Keratinocyte (primary cell): ENCODE results near the gene PIP4K2B. TPM values are rescaled to one million over a fixed set of nuclear protein-coding genes. Genes with fewer than 3 reads are reported as not detected.

Experiments used
- DNase-seq: peaks from one replicate; pipeline ENCODE4 v3.0.0-alpha.2; 2011; ENCODE audit warnings: low read depth, missing footprints, low spot score
- FAIRE-seq: peaks from 2 replicates; lab custom pipeline; 2011; peaks lifted over from hg19 to GRCh38; lab: Jason Lieb, UNC
- H2AFZ ChIP-seq: 2 replicates; pipeline ENCODE4 v1.6.0; 2012; ENCODE audit warnings: low read length, control low read depth, inconsistent platforms; ENCODE audit not compliant: control insufficient read depth
- H3K27ac ChIP-seq: 2 replicates; pipeline ENCODE4 v1.5.1; 2011; ENCODE audit warnings: low read length; ENCODE audit not compliant: control insufficient read depth, insufficient read depth
- H3K27me3 ChIP-seq: 3 replicates; pipeline ENCODE4 v1.6.0; 2011; ENCODE audit warnings: low read length; ENCODE audit not compliant: control insufficient read depth, insufficient read depth; ENCODE audit errors: extremely low read depth
- H3K36me3 ChIP-seq, 2 experiments: 2 replicates in 1 of 2; 3 replicates in 1 of 2; pipeline ENCODE4 v1.5.1; 2011; ENCODE audit warnings: low read length in 2 of 2, mild to moderate bottlenecking in 1 of 2; ENCODE audit not compliant: control insufficient read depth in 2 of 2, insufficient read depth in 2 of 2; ENCODE audit errors: extremely low read depth in 1 of 2
- H3K4me1 ChIP-seq: 3 replicates; pipeline ENCODE4 v1.5.1; 2011; ENCODE audit warnings: low read length; ENCODE audit not compliant: control insufficient read depth, insufficient read depth; ENCODE audit errors: extremely low read depth
- H3K4me2 ChIP-seq: 3 replicates; pipeline ENCODE4 v1.6.0; 2011; ENCODE audit warnings: low read depth, low read length; ENCODE audit not compliant: control insufficient read depth, insufficient read depth; ENCODE audit errors: extremely low read depth
- H3K4me3 ChIP-seq, 3 experiments: fragments of 200-600 bp in 1 of 3; sonication (generic) in 1 of 3; 2 replicates in 2 of 3; 3 replicates in 1 of 3; pipeline ENCODE4 v1.5.1; 2011 to 2016; ENCODE audit warnings: low read length in 3 of 3, mild to moderate bottlenecking in 3 of 3, control low read depth in 2 of 3, inconsistent platforms in 1 of 3, low read depth in 1 of 3, mixed read lengths in 1 of 3, mixed run types in 1 of 3, moderate library complexity in 1 of 3; ENCODE audit not compliant: control insufficient read depth in 2 of 3, insufficient read depth in 2 of 3; ENCODE audit errors: extremely low read depth in 1 of 3
- H3K79me2 ChIP-seq: 2 replicates; pipeline ENCODE4 v1.6.0; 2012; ENCODE audit warnings: low read length; ENCODE audit not compliant: control insufficient read depth, insufficient read depth
- H3K9ac ChIP-seq: 3 replicates; pipeline ENCODE4 v1.6.0; 2011; ENCODE audit warnings: low read length; ENCODE audit not compliant: control insufficient read depth, insufficient read depth; ENCODE audit errors: extremely low read depth
- H3K9me1 ChIP-seq: 3 replicates; pipeline ENCODE4 v1.6.0; 2011; ENCODE audit warnings: low read length; ENCODE audit not compliant: control insufficient read depth, insufficient read depth; ENCODE audit errors: extremely low read depth
- H3K9me3 ChIP-seq: 2 replicates; pipeline ENCODE4 v1.5.1; 2012; ENCODE audit warnings: low read depth, low read length; ENCODE audit not compliant: control insufficient read depth
- H4K20me1 ChIP-seq: 3 replicates; pipeline ENCODE4 v1.6.0; 2011; ENCODE audit warnings: low read length; ENCODE audit not compliant: control insufficient read depth, insufficient read depth; ENCODE audit errors: extremely low read depth
- EZH2 ChIP-seq: IDR thresholded peaks from one replicate; pipeline ENCODE4 v1.6.1; 2012; ENCODE audit warnings: inconsistent platforms, mild to moderate bottlenecking, low read length, moderate library complexity
- dilution Hi-C: fragments of 300-500 bp; cut with MboI; formaldehyde crosslinking; loops from one replicate; pipeline ENCODE4 v1.7.0; 2020; ENCODE audit warnings: low sequenced_read_pairs; ENCODE audit not compliant: extremely low pct_ligation_motif_present
- polyA plus RNA-seq, 5 experiments: library from polyadenylated mRNA; depleted of rRNA in 3 of 5; stranded (reverse) in 3 of 5; stranded (forward) in 1 of 5; unstranded in 1 of 5; fragments of >200 nt; gene quantifications; 1 replicate in 1 of 5; 2 replicates in 3 of 5; 3 replicates in 1 of 5; pipeline versions ENCODE4 v1.2.1 to v1.2.3, GENCODE V29; 2011 to 2012; ENCODE audit warnings: missing spikeins in 2 of 5, low read depth in 1 of 5, low replicate concordance in 1 of 5
- TF ChIP-seq, protein P1 (sequence below), 3 experiments: IDR thresholded peaks in 1 of 3; conservative IDR thresholded peaks in 1 of 3; optimal IDR thresholded peaks in 1 of 3; 2 replicates in 2 of 3; 3 replicates in 1 of 3; pipeline versions ENCODE3 to v1.5.1; 2011; ENCODE audit warnings: low read length in 3 of 3, mild to moderate bottlenecking in 3 of 3, moderate library complexity in 2 of 3, control low read depth in 1 of 3, inconsistent platforms in 1 of 3; ENCODE audit not compliant: insufficient read depth in 2 of 3; ENCODE audit errors: extremely low read depth in 1 of 3

PIP4K2B gene
- polyA plus RNA-seq, 1 donor (not counting 4 experiments of a cell fraction or from before 2014, with no cell fraction given) = 26.4 TPM

DNA sequence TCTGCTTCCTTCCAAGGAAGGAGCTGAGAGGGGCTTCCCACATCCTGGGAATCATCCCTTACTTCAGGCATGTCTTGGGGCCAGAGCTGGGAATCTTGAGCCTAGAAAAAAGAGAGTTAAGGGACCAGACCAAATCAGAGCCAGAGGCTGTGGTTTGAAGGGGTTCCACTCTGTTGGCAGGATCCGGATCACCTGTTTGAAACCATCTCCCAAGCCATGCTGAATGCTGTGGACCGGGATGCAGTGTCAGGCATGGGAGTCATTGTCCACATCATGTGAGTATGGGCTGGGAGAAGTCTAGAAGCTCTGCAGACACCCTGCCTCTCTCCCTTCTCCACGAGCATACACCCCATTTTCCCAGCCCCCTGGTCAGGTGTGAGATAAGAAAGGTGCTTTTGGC is 37.1 kb downstream of the PIP4K2B start:
- H3K79me2 ChIP-seq = no peaks in the 10 kb centered on the region
- DNase-seq = no peak
- no peaks in the 10 kb centered on the region for H3K9me3 ChIP-seq
- H2AFZ ChIP-seq = no peak overlapping the region
- H3K36me3 ChIP-seq = peaks cover 29 to 35% of the 10 kb centered on the region in 2 experiments
- H3K4me2 ChIP-seq = no peak overlapping the region
- H3K4me1 ChIP-seq = no peaks in the 10 kb centered on the region
- no peaks in the 10 kb centered on the region for H3K9me1 ChIP-seq
- TF ChIP-seq, protein P1, sequence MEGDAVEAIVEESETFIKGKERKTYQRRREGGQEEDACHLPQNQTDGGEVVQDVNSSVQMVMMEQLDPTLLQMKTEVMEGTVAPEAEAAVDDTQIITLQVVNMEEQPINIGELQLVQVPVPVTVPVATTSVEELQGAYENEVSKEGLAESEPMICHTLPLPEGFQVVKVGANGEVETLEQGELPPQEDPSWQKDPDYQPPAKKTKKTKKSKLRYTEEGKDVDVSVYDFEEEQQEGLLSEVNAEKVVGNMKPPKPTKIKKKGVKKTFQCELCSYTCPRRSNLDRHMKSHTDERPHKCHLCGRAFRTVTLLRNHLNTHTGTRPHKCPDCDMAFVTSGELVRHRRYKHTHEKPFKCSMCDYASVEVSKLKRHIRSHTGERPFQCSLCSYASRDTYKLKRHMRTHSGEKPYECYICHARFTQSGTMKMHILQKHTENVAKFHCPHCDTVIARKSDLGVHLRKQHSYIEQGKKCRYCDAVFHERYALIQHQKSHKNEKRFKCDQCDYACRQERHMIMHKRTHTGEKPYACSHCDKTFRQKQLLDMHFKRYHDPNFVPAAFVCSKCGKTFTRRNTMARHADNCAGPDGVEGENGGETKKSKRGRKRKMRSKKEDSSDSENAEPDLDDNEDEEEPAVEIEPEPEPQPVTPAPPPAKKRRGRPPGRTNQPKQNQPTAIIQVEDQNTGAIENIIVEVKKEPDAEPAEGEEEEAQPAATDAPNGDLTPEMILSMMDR (optimal IDR thresholded peaks at IDR 0.05 in 1 of 3, IDR thresholded peaks at IDR 0.05 in 1 of 3, conservative IDR thresholded peaks at IDR 0.05 in 1 of 3; ENCODE audit: extremely low read depth in 1 of 3, insufficient read depth in 2 of 3, low read length in 3 of 3) = no peak
- no peak for TF ChIP-seq EZH2
- dilution Hi-C loops = no loop called here
- no peaks in the 10 kb centered on the region for H3K27me3 ChIP-seq
- H3K4me3 ChIP-seq = no peak overlapping the region
- H3K9ac ChIP-seq = no peak overlapping the region
- no peak overlapping the region for H3K27ac ChIP-seq
- FAIRE-seq = no peak
- no peaks in the 10 kb centered on the region for H4K20me1 ChIP-seq

DNA sequence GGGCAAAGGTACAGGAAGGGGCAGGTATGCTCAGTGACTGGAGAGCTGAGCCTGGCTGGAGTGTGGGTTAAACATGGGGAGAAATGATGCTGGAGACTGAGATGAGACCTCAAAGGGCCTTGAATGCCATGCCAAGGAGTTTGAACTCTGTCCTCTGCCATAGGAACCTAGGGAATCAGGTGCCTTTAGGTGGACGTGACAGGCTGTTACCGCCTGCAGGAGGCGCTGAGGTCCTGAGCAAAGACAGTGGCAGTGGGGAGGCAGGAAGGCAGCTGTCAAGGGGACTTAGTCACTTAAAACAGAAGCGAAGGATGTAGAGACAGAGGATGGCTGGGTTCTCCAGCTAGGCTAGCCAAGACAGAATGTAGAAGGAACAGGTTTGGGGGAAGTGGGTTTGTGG is 37.7 kb downstream of the PIP4K2B start:
- no peak overlapping the region for H3K4me2 ChIP-seq
- peaks cover 26 to 34% of the 10 kb centered on the region in 2 experiments for H3K36me3 ChIP-seq
- dilution Hi-C loops = no loop called here
- no peaks in the 10 kb centered on the region for H3K79me2 ChIP-seq
- FAIRE-seq (no peak), DNase-seq (no peak)
- no peak for TF ChIP-seq EZH2
- TF ChIP-seq, protein P1 (optimal IDR thresholded peaks at IDR 0.05 in 1 of 3, IDR thresholded peaks at IDR 0.05 in 1 of 3, conservative IDR thresholded peaks at IDR 0.05 in 1 of 3; ENCODE audit: extremely low read depth in 1 of 3, insufficient read depth in 2 of 3, low read length in 3 of 3) = peak; percentile 37 to 61 (median 58)
- no peaks in the 10 kb centered on the region for H3K4me1 ChIP-seq
- H3K27me3 ChIP-seq = no peaks in the 10 kb centered on the region
- H2AFZ ChIP-seq = no peak overlapping the region
- H3K9ac ChIP-seq = no peak overlapping the region
- no peak overlapping the region for H3K27ac ChIP-seq
- H3K4me3 ChIP-seq = no peak overlapping the region
- H3K9me3 ChIP-seq = no peaks in the 10 kb centered on the region
- no peaks in the 10 kb centered on the region for H3K9me1 ChIP-seq
- no peaks in the 10 kb centered on the region for H4K20me1 ChIP-seq
